IPS-11a (cell line): Measurements from ENCODE around the gene SWI5.
"Not testable (repeated sequence)": the region's sequence is repeated elsewhere in the genome, so short reads cannot be mapped to it uniquely, and the experiment has no call there.

Experiments
- H3K4me3 ChIP-seq: one replicate; pipeline ENCODE4 v1.5.1; 2013; ENCODE audit warnings: low read depth, low read length, control low read depth

SWI5 gene

GRCh38 chr9:128276574-128277270 lies 646 bp downstream of the SWI5 start:
- peak overlapping the region; percentile 82 for H3K4me3 ChIP-seq

GRCh38 chr9:128279088-128280073 lies 3.3 kb downstream of the SWI5 start:
- not testable (repeated sequence) for H3K4me3 ChIP-seq

DNA sequence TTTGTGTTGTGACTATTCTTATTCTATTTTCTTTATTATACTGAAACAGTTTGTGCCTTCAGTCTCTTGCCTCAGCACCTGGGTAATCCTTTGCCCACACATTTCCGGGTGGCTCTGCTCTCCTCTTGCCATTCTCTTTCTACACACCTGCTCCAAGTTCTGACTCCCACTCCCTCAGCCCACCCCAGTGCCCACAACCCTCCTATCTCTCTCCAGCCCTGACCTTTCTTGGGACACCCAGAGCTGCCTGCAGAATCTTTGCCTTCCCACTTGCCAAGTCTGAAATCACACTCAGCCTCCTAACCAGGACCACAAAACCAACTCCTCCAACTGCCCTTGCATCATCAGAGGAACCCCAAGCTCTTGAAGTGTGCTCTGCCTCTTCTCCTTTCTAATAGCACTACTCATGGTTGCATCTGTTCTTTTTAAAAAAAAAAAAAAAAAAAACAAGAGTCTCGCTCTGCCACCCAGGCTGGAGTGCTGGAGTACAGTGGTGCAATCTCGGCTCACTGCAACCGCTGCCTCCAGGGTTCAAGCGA lies 4.1 kb downstream of the SWI5 start:
- H3K4me3 ChIP-seq: no peak overlapping the region

DNA sequence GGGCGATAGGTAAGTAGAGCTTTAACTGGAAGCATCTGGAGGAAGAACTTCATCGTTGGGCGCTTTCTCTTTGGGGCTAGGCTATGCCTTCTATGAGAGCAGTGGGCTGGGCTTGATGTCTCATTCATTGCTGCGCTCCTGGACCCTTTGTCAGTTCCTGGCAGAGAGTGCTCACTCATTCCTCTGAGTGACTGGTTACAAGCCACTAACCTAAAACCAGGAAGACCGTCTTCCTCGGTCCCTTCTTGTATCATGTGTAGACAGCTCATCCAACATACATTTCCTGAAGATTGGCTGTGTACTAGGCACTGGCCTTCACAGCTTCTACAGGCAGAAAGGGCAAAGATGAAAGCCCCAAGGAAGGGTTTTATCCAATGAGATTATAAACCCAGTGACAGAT lies 6.4 kb downstream of the SWI5 start:
- no peak overlapping the region for H3K4me3 ChIP-seq

DNA sequence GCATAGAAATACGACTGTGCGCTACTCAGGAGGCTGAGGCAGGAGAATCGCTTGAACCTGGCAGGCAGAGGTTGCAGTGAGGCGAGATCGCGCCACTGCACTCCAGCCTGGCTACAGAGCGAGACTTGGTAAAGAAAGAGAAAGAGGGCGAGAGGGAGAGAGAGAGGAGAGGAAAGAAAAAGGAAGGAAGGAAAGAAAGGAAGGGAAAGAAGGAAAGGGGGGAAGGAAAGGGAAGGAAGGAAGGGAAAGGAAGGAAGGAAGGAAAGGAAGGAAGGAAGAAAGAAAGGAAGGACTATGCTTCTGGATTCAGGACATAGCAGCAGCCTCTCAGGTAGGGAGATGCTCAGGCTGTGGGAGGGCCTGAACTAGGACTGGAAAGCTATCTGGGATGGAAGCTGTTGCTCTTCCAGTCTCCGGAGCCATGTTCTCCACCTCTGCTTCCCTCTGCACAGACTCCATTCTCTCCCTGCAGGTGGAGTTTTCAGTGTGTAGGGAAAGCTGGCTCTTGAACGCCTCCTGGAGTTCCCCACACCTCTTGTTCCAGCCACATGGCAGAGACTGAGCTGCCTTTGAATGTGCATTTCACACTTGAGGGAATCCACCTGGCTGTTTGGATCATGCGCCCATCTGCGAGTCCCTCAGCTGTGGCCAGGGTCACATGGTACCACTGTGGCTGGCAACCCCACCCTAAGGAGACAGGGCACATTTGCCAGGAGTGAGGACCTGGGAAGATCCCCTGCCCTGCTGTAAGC lies 9.1 kb downstream of the SWI5 start:
- H3K4me3 ChIP-seq: no peak overlapping the region

DNA sequence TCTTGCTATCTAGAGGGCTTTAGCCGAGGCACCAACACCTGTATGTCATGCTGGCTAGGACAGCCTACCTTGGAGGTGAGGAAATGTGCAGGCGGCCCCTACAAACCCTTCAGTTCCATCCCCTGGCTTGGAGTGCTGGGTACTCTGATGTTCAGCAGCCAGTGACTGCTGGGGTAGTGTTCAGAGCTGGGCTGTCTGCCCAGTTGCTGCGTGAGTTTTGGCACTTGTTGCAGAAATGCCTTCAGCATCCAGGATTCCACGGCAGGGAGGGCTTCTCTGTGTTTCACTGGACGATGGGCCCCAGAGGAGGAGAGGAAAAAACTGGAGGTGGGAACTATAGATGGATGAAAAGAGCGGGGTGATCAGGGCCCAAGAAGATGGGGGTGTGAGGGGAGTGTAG lies 10.4 kb downstream of the SWI5 start:
- no peak overlapping the region for H3K4me3 ChIP-seq

- no peak overlapping the region for H3K4me3 ChIP-seq
Measured at GRCh38 chr9:128288273-128289004, 12.4 kb downstream of the SWI5 start.

GRCh38 chr9:128292009-128292408 lies 15.9 kb downstream of the SWI5 start:
- no peak overlapping the region for H3K4me3 ChIP-seq

DNA sequence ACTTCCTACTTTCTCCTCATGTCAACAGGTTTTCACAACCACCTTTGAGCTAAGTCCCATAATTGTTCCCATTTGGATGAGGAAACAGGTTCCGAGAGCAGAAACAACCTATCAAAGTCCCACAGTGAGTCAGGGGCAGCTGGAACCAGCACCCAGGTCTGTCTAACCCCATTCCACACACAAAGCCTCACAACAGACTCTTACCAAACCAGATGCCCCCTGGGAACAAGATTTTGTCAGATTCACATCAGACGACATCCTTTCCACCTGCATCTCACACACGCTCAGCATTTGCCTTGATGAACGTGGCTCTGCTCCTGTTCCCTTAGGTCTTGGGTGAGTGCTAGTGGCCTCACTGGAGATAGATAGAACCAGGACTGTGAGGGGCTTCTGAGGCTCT lies 17.0 kb downstream of the SWI5 start:
- no peak overlapping the region for H3K4me3 ChIP-seq

GRCh38 chr9:128294142-128294541 lies 18.1 kb downstream of the SWI5 start:
- H3K4me3 ChIP-seq: no peak overlapping the region

DNA sequence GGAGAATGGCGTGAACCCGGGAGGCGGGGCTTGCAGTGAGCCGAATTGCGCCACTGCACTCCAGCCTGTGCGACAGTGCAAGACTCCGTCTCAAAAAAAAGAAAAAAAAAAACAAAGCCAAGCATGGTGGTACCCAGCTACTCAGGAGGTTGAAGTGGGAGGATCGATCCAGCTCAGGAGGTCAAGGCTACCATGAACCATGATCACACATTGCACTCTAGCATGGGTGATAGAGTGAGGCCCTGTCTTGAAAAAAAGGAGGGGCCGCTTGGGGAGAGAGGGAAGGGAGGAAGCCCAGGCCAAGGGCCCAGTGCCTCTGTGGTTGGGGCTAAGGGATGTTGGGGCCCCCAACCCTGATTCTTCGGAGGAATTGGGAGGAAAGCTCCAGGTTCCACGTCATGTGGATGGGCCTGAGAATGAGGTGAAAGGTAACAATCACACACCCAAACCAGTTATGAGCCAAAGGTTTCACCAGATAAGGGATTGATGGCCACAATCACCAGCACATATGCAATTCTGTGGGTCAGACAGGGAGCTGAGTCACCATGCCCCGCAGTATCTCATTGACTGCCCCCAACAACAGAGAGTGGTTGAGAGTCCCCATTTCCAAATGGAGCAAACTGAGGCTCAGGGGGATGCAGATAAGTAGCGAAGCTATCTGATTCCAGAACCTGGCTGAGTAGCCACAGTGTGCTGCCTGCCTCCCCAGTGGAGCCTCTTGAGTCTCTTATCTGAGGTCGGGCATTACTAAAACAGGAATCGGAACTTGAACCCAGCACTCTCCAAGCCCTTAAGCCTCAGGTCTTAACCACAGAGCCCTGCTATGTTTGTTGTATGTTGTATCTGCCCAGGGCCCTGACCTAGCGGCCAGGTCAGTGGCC lies 20.5 kb downstream of the SWI5 start:
- no peak overlapping the region for H3K4me3 ChIP-seq

DNA sequence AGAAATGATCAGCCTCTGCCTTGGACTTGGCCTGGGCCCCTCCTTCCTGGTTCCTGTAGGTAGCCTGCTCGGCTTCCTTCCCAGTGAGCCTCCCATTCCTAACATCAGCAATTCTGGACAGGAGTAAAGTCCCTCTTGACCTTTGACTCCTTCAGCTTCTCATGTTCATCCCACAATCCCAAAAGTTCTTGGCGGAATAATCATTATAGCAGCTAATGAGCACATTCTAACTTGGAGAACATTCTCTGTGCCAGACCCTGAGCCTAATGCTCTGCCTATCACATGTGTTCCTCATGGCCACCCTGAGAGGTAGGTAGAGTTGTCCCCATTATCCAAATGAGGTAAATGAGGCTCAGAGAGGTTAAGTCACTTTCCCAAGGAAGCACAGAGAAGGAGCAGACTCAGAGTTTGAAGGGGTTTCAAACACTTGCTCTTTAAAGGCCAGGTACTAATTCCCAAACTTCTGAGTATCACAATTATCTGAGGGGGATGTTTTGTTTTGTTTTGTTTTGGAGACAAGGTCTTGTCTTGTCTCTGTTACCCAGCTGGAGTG lies 21.2 kb downstream of the SWI5 start:
- H3K4me3 ChIP-seq: no peak overlapping the region

DNA sequence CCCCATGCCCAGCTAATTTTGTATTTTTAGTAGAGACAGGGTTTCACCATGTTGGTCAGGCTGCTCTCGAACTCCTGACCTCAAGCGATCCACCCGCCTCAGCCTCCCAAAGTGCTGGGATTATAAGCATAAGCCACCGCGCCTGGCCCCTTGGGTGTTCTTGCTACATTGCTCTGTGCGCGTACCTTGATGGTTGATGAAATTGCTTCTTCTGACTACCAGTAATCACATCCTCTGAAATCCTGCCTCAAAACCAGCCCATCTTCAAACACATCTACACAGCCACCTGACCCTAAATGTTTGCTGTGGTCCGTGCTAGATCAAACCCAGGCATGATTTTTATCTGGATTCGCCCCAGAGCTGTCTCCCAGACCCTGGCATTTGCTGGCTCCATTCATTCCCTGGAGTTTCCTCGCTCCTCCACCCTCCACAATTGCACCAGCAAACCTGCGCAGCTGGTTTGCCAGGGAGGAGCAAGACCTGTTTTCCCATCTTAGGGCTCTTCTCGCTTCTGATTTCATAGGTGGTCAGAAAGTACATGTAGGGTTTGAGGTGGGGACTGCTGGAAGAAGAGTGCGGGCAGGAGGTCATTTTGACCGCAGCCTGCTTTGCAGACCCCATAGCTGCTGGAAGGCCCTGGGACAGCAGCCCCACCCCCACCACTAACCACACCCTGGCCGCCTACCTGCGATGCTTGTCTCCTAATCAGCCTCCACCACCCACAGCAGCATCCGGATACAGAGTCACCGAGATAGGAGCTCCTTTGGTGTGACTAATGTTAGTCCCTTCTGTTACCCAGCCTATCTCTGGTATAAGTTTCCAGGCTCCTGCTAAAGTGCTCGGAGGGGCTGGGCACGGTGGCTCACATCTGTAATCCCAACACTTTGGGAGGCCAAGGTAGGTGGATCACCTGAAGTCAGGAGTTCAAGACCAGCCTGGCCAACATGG lies 22.7 kb downstream of the SWI5 start:
- H3K4me3 ChIP-seq: no peak overlapping the region

DNA sequence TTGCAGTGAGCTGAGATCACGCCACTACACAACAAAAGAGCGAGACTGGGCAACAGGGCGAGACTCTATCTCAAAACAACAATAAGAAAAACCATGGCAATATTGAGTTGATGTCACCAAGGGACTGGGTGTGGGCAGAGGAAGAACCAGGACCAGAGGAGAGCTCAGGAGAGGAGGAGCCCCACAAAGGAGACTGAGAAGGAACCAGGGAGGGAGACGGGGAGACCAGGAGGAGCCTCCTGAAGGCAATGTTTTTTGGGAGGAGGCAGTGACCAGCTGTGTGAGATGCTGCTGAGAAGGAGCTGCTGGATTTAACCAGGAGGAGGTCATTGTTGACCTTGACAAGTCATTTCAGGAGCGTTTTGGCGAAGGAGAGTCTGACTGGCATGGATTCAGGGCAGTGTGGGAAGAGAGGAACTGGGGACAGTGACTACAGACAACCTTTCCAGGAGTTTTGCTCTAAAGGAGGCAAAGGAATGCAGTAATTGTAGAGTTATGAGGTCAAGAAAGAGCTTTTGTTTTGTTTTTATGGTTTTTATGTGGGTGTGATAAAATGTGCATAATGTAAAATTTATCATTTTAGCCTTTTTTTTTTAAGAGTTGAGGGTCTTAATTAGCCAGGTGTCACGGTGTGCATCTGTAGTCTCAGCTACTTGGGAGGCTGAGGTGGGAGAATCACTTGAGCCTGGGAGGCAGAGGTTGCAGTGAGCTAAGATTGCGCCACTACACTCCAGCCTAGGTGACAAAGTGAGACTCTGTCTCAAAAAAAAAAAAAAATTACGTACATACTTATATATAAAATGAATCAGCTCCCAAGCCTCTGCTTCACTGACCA lies 28.3 kb downstream of the SWI5 start:
- H3K4me3 ChIP-seq: no peak overlapping the region

DNA sequence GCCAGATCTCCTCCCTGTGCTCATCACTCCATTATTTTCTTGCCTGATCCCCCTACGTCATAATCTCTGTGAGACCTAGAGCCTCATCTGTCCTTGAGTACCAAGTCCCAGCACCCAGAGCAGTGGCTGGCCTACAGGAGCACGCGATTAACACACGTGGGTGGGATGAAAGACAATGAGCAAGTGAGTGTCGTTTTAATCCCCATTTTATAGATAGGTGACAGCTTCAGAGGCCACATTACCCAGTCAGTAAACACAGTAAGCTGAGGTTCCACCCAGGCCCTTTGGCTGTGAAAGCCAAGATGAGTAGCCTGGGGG lies 28.9 kb downstream of the SWI5 start:
- H3K4me3 ChIP-seq: no peak overlapping the region

- H3K4me3 ChIP-seq: no peak overlapping the region
Measured at GRCh38 chr9:128309551-128309950, 33.5 kb downstream of the SWI5 start.

- H3K4me3 ChIP-seq: no peak overlapping the region
Measured at GRCh38 chr9:128310461-128310860, 34.4 kb downstream of the SWI5 start.
